Spinal cord (tissue), 10 donors: ENCODE data around the gene UQCR10. TPM values are rescaled to one million over a fixed set of nuclear protein-coding genes. Genes with fewer than 3 reads are reported as not detected.

Source experiments
- DNase-seq, 6 donors: peaks; one replicate each; pipeline versions ENCODE4 v3.0.0 to v3.0.0-alpha.2; 2013 to 2015; ENCODE audit warnings: low spot score in 6 of 6, low read depth in 4 of 6
- H3K27ac ChIP-seq: one replicate; pipeline ENCODE4 v1.5.1; 2013; ENCODE audit warnings: low read depth, low read length, control low read depth
- H3K27me3 ChIP-seq: one replicate; pipeline ENCODE4 v1.6.1; 2013; ENCODE audit warnings: low read length; ENCODE audit not compliant: control insufficient read depth, insufficient read depth
- H3K36me3 ChIP-seq: one replicate; pipeline ENCODE4 v1.6.1; 2013; ENCODE audit warnings: low read length; ENCODE audit not compliant: control insufficient read depth, insufficient read depth
- H3K4me1 ChIP-seq: one replicate; pipeline ENCODE4 v1.6.1; 2013; ENCODE audit warnings: low read length; ENCODE audit not compliant: control insufficient read depth, insufficient read depth
- H3K4me3 ChIP-seq: one replicate; pipeline ENCODE4 v1.5.1; 2013; ENCODE audit warnings: low read depth, low read length, control low read depth
- H3K9me3 ChIP-seq: one replicate; pipeline ENCODE4 v1.6.1; 2013; ENCODE audit warnings: low read length; ENCODE audit not compliant: control insufficient read depth, insufficient read depth
- WGBS: methylation state at CpG from one replicate; pipeline ENCODE4 v1.1.5; 2013; ENCODE audit warnings: missing lambda C conversion rate; ENCODE audit not compliant: insufficient coverage; 5-methylcytosine and 5-hydroxymethylcytosine counted together
- long read RNA-seq, 4 donors: transcript quantifications; one replicate each; lab custom pipeline, GENCODE V29; 2026
- polyA plus RNA-seq, 2 donors: library from polyadenylated mRNA; unstranded; fragments of 120-200 nt; gene quantifications; one replicate each; pipeline ENCODE4 v1.2.1, GENCODE V29; 2013; ENCODE audit not compliant: insufficient read length in 2 of 2
- total RNA-seq, 2 donors: library from RNA; depleted of rRNA in 1 of 2; stranded (reverse); fragments of 120-200 nt in 1 of 2; fragments of >200 nt in 1 of 2; gene quantifications; one replicate each; pipeline versions ENCODE4 v1.2.3 to v1.2.4, GENCODE V29; 2013 to 2014
- donor health status: healthy.

UQCR10 gene
- total RNA-seq (100 to 1,000 TPM in 1 of 2 donors, 10 to 100 TPM in 1; 90.9 to 208 TPM), polyA plus RNA-seq (100 to 1,000 TPM; 177 to 184 TPM)
- long read RNA-seq, donor 1, transcript UQCR10-201 (2 exons, 916 nt) = major isoform, 302 of 338 reads
- long read RNA-seq, donor 1, transcript UQCR10-202 (2 exons, 584 nt) = minor isoform, 36 of 338 reads
- long read RNA-seq, donor 1, partial matches to known transcripts = 0 of 338 reads
- long read RNA-seq, donor 1, other reads (novel, unspliced or antisense) = 0 of 338 reads
- long read RNA-seq, donor 2, transcript UQCR10-202 (2 exons, 584 nt) = minor isoform, 9 of 140 reads
- long read RNA-seq, donor 2, transcript UQCR10-201 (2 exons, 916 nt) = major isoform, 131 of 140 reads
- long read RNA-seq, donor 2, partial matches to known transcripts = 0 of 140 reads
- long read RNA-seq, donor 2, other reads (novel, unspliced or antisense) = 0 of 140 reads
- long read RNA-seq, donor 3, transcript UQCR10-201 (2 exons, 916 nt) = major isoform, 127 of 141 reads
- long read RNA-seq, donor 3, transcript UQCR10-202 (2 exons, 584 nt) = minor isoform, 14 of 141 reads
- long read RNA-seq, donor 3, partial matches to known transcripts = 0 of 141 reads
- long read RNA-seq, donor 3, other reads (novel, unspliced or antisense) = 0 of 141 reads
- long read RNA-seq, donor 4, transcript UQCR10-202 (2 exons, 584 nt) = minor isoform, 41 of 389 reads
- long read RNA-seq, donor 4, transcript UQCR10-201 (2 exons, 916 nt) = major isoform, 329 of 389 reads
- long read RNA-seq, donor 4, partial matches to known transcripts = 11 of 389 reads
- long read RNA-seq, donor 4, other reads (novel, unspliced or antisense) = 8 of 389 reads

DNA sequence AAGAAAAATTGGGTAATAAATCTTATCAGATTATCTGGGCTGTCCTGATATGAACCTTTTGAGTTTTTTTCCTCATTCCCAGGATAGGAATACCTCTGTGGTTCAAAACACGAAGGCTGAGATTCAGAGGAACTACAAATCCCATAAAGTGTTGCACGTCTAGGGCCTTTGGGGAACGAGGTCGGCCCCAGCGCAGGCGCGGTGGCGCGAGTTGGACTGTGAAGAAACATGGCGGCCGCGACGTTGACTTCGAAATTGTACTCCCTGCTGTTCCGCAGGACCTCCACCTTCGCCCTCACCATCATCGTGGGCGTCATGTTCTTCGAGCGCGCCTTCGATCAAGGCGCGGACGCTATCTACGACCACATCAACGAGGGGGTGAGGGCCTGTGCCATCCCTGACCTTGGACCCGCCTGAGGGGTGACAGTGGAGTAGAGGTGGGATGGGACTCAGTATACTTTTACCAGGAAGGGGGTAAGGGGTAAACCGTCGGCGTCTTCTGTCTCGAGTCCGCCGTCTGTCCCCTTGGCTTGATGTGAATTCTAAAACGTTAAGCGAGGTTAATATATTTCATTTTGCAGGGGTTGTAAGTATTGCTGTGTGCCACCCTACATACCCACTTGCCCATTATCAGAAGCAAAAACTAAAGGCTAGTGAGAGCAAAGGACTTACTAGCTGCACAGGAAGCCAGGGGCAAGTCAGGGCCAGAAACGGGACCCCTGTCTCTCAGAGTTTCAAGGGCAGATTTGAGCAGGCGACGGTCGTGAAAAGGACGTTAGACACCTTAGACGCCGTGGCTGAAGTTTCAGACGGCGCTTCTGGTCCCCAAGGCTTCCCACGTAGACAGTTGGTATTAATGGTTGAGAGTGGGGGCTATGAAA, at the start of gene UQCR10:
Gene UQCR10, plus strand, starts transcription at position 199 of the 881 bp plus-strand sequence. Its CDS starts 30 bp downstream, at position 229.
- Histone ChIP-seq H3K4me1 (peaks cover 27% of the 10 kb centered on the region), H3K36me3 (peaks cover 24% of the 10 kb centered on the region), H3K4me3 (peak within 1 kb of the TSS; percentile 100), H3K9me3 (no peaks in the 10 kb centered on the region), H3K27me3 (no peaks in the 10 kb centered on the region), H3K27ac (peak within 1 kb of the TSS; percentile 82)
- DNase-seq = peak; percentile 84 to 98 (median 90)
- WGBS = under 1% methylated on average over 38 of the region's 46 CpGs

DNA sequence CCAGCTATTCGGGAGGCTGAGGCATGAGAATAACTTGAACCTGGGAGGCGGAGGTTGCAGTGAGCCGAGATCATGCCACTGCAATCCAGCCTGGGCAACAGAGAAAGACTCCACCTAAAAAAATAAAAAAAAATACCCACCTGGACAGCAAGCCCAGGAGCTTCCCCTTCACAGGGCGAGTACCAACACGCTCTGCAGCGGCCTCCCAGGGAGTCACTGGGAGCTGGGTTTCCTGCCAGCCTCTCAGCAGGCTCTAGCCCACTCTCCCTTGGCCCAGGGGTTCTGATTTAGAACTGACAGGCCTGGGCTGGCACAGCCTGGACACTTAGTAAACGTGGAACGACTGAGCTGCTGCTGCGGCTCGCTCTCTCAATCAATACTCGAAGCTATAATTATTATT, 49.4 kb upstream of the UQCR10 start:
- Histone ChIP-seq H3K4me1 (peaks cover 75% of the 10 kb centered on the region), H3K36me3 (peaks cover 6% of the 10 kb centered on the region), H3K4me3 (no peak overlapping the region), H3K9me3 (no peaks in the 10 kb centered on the region), H3K27me3 (peaks cover 11% of the 10 kb centered on the region), H3K27ac (no peak overlapping the region)
- WGBS = 78% methylated on average over 6 of the region's 11 CpGs
- no peak for DNase-seq

DNA sequence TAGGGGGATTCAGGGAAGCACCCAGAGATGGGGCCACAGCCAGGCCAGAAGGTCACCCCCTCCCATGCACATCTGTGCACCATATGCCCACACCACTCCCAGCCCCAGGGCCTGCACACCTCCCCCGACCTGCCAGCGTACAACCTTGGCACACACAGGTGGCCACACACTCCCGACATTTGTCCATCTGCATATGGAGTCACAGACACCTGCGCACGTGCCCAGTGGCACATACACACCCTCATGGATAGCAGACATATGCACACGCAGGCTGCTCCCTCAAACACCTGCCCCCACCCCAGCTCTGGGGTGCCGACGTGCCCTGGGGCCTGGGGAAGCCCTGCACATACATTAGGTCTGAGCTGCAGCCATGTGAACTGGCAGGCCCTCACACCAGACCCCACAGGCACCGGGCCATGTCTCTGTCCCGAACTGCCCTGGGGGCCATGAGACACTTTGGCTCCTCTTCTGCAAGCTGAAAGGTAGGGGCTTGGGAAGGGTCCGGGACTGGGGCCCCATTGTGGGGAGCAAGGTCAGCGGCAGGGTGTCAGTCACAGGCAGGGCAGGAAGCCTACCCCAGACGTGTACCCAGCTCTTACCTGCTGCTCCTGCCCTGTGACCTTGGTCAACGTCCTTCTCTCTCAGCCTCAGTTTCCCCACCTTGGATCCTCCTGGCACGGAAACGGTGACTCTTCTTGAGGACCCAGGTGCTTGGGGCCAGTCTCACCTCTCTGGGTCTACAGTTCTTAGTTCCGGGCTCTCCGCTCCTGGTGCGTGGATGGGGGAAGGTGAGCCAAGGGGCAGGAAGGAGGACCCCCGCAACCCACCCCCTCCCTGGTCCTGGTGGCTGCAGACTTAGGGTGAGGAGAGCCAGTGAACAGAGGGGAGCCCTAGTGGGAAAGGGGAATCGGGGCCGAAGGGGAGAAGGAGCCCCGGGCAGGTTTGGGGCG, 47.9 kb upstream of the UQCR10 start:
- Histone ChIP-seq H3K4me3 (no peak overlapping the region), H3K27ac (no peak overlapping the region), H3K27me3 (peaks cover 11% of the 10 kb centered on the region), H3K4me1 (peaks cover 67% of the 10 kb centered on the region), H3K9me3 (no peaks in the 10 kb centered on the region), H3K36me3 (peaks cover 11% of the 10 kb centered on the region)
- DNase-seq = no peak
- 66% methylated on average over 13 of the region's 24 CpGs for WGBS

DNA sequence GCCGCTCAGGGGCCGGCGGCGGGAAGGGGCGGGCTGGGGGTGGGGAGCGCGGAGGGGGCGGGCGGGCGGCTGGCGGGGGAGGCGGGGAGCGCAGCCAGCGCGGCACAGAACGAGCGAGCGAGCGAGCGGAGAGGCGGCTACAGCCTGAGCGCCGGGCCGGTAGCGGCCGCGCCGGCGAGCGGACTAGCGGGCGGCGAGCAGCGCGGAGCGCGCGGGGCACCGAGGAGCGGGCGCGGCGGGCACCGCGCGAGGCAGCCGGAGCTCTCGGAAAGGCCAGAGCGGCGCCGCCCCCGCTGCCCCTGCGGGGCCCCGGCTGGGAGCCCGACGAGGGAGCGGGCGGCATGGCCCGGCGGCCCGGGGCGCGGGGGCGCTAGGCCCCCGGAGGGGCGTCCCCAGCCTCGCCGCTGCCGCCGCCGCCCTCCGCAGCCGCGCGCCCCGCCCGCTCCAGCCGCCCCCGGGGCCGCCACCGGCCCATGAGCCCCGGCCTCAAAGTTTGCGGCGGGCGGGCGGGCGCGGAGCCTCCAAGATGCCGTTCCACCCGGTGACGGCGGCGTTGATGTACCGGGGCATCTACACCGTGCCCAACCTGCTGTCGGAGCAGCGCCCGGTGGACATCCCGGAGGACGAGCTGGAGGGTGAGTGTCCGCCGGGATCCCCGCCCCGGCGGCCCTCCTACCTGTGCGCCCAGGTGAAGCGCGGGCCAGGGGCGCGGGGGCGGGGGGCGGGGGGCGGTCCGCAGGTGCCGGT, 47.1 kb upstream of the UQCR10 start, which contains the start of gene CABP7:
Gene CABP7, plus strand, starts transcription at position 105 of the 747 bp plus-strand sequence. Its CDS starts 422 bp downstream, at position 527.
- peak within 1 kb of the TSS; percentile 21 for H3K4me3 ChIP-seq
- peaks cover 11% of the 10 kb centered on the region for H3K36me3 ChIP-seq
- no peak for DNase-seq
- H3K27ac ChIP-seq = no peak within 1 kb of the TSS
- under 1% methylated on average over 104 of the region's 115 CpGs for WGBS
- H3K27me3 ChIP-seq = peaks cover 11% of the 10 kb centered on the region
- peaks cover 63% of the 10 kb centered on the region for H3K4me1 ChIP-seq
- H3K9me3 ChIP-seq = no peaks in the 10 kb centered on the region

DNA sequence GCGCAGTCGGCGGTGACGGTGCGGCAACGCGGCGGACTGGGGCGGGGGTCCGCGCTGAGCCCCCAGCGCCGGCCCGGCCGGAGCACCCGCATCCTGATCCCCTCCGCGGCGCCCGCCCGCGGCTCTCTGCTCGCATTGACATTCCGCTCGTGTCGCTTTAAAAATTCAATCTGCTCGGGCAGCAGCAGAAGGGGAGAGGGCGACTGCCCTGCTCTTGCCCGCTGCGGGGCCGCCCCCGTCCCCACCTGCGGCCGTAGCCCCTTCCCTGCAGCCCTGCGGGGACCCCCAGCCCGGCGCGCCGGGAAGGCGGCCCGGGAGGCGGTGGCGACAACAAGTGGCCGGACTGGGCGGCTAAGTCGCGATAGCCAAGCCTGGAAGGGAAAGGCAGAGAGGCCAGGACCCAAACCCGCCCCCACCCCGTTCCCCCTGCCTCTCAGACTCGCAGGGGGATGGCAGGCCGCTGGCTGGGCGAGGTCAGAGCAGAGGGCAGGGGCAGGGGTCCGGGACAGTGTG, 46.3 kb upstream of the UQCR10 start:
- peaks cover 11% of the 10 kb centered on the region for H3K36me3 ChIP-seq
- H3K4me1 ChIP-seq = peaks cover 63% of the 10 kb centered on the region
- WGBS = under 1% methylated on average over 47 of the region's 53 CpGs
- DNase-seq = no peak
- no peaks in the 10 kb centered on the region for H3K9me3 ChIP-seq
- H3K27me3 ChIP-seq = peaks cover 11% of the 10 kb centered on the region
- no peak overlapping the region for H3K4me3 ChIP-seq
- no peak overlapping the region for H3K27ac ChIP-seq

DNA sequence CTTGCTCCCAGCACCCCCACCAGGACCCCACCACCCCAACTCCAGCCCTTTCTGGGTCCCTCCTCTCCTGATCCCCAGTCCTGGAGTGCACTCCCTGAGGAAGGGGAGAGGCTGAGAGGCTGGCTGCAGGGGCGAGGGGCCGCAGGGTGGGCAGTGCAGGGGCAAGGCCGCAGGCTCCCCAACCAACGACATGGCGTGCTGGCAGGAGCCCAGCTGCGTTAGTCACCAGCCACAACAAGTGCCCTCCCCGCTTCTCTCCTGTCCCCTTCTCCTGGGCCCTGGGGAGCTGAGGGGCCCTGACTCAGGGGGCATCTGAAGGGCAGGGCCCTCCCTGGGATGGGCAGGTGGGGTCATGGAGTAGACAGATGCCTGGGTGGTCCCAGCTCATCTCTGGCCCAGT, 45.0 kb upstream of the UQCR10 start:
- H3K9me3 ChIP-seq = no peaks in the 10 kb centered on the region
- 72% methylated on average over 6 of the region's 7 CpGs for whole genome bisulfite sequencing
- H3K4me3 ChIP-seq = no peak overlapping the region
- peaks cover 63% of the 10 kb centered on the region for H3K4me1 ChIP-seq
- H3K27me3 ChIP-seq = peaks cover 11% of the 10 kb centered on the region
- H3K27ac ChIP-seq = no peak overlapping the region
- no peak for DNase-seq
- peaks cover 11% of the 10 kb centered on the region for H3K36me3 ChIP-seq

DNA sequence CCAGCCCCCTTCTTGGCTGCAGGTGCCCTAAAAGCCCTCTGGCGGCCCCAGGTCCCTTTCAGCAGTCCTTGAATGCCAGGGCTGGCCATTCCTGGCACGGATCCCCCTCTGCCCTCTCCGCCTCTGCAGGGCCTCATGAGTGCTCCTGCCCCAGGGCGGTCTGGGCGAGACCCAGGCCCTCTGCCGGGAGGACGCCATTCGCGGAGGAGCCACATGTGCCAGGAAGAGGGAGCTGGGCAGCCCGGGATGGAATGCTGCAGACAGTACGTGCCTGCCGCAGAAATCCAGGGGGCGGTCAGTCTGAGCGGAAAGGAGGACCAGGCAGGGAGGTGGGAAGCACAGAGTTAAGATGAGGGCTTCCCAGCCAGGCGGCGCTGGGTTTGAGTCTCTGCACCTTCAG, 44.6 kb upstream of the UQCR10 start:
- no peak overlapping the region for H3K27ac ChIP-seq
- peaks cover 11% of the 10 kb centered on the region for H3K27me3 ChIP-seq
- no peaks in the 10 kb centered on the region for H3K9me3 ChIP-seq
- peaks cover 62% of the 10 kb centered on the region for H3K4me1 ChIP-seq
- DNase-seq = no peak
- H3K36me3 ChIP-seq = peaks cover 11% of the 10 kb centered on the region
- no peak overlapping the region for H3K4me3 ChIP-seq
- 50% methylated on average over 14 of the region's 16 CpGs for WGBS

DNA sequence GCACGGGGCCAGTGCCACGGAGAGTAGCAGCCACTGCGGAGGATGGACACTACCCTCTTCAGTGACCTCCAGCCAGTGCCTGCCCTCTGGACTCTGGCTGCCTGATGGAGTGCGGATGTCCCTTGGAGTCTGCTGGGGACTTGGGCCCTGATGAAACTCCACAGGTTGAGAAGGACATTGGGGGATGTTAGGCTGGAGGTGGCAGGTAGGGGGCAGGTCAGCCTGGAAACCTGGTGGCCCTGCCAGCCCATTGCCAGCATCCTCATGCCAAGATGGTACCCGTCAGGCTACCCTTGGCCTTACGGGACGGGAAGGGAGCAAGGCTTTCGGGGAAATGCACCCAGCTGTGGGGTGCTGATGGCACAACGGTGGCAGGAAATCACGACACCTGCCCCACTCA, 43.4 kb upstream of the UQCR10 start:
- no peaks in the 10 kb centered on the region for H3K9me3 ChIP-seq
- 97% methylated on average over 10 of the region's 10 CpGs for WGBS

More for the DNA sequence above, 43.4 kb upstream of the UQCR10 start:
- Histone ChIP-seq H3K4me1 (peaks cover 62% of the 10 kb centered on the region), H3K4me3 (no peak overlapping the region), H3K27me3 (peaks cover 11% of the 10 kb centered on the region), H3K36me3 (peaks cover 13% of the 10 kb centered on the region), H3K27ac (no peak overlapping the region)
- DNase-seq = no peak
